GM19351 (cell line): ENCODE measurements around the gene TP53I11.

Experiments
- ATAC-seq: cut with Tn5 transposase; IDR thresholded peaks from one replicate; pipeline ENCODE4 v1.9.1; 2021; ENCODE audit warnings: mild to moderate bottlenecking, moderate library complexity; ENCODE audit not compliant: unreplicated experiment

TP53I11 gene

DNA sequence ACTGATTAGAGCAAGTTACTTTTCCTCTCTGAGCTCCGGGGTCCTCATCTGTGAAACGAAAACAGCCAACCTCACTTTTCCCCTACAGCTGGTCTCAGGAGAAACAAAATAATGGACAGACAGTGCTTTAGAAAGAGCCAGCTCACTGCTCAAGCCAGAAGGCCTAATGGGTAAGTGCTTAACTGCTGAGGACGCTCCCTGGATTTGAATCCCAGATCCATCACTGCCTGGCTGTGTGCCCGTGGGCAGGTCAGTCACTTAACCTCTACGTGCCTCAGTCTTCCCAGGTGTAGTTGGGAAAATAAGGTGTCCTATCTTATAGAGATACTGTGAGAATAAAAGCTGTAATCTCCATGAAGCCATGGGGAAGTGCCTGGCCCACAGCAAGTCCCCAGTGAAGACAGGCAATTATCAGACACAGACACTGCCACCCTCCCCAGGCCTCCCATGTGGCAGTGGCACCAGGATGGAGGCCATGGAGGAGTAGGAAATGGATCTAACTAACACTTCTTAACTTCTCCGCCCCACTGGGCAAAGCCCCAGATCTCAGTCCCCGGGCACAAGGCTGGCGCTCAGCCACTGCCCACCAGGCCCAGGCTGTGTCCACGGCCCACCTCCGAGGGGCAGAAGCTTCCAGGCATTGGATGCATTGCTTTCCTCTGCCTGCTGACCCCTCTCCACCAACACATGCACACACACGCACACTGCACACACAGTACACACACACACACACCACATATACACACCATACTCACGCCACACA, 9.2 kb downstream of the TP53I11 start:
- no peak for ATAC-seq

DNA sequence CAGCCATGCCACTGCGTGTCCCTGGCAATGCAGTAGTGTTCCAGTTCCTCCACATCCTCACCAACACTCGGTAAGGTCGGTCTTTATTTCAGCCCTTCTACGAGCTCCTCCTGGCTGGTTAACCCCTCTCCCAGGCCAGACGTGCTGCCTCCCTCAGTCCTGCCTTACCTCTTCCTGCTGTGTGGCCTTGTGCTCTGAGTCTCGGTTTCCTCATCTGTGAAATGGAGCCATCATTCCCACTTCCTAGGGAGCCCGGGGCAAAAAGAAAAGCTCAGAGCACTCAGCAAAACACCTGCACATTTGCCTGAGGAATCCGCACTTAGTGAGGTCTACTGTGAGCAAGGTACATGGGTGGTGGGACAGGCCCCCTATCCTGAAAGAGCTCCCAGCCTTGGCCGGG, 9.8 kb downstream of the TP53I11 start:
- ATAC-seq = no peak

GRCh38 chr11:44940404-44940803, 10.3 kb downstream of the TP53I11 start:
- ATAC-seq = no peak

DNA sequence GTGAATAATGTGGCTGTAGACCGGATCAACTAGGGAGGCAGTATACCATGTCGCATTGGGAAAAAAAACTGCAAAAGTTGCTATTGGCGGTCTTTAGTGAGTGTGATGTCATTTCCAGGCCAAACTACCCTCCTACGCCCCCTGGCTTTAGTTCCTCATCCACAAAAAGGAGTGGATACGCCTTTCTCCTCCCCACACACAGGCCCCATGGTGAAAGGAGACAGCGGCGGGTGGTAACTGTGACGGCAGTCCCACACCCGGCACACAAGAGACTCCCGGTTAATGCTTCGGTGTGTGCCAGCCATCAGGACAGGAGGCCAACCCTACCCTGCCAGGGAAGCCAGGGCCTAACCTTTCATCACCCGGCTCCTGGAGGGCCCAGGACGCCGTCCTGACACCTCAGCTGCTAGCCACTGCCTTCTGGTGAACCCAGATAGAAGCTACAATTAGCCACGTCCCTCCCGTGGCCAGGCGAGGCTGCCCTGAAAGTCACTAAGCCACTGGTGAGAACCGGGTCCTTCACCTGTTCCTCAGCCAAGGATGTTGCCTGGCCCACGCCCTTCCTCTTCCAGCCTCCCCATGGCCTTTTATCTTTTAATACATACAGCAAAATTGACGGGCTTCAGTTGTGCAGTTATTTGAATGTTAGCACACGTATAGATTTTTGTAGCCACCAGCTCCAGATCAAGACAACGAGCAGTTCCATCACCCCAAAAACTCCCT, 10.8 kb downstream of the TP53I11 start:
- ATAC-seq = no peak

- no peak for ATAC-seq
These were observed 12.5 kb downstream of the TP53I11 start for GRCh38 chr11:44938066-44938691.

DNA sequence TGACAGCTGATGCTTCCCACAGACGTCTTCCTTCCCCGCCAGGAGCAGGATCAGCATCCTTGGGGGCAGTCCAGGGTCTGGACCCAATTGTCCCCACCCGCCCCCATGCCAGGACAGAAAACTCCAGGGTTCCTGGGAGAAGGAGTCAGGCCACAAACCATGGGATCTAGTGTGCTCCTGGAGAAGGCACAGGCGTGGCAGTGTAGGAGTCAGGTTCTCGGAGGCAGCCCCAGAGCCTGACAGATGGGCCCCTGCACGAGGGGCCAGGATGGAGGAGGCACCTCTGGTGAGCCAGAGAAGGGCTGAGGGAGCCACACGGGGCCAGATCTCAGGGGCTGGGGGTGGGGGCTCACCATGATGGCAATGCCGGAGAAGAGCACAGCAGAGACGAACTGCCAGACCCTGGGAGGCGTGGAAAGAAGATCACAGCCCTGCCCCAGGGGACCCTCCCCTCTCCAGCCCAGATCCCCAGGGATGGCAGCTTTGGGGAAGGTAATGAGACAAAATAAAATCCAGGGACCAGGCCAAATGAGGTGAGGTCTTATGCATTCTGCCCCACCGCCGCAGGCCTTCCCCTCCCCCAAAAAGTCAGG, 13.6 kb downstream of the TP53I11 start:
- no peak for ATAC-seq

- peak; percentile 76 for ATAC-seq
These were observed 14.2 kb downstream of the TP53I11 start for GRCh38 chr11:44936525-44936924.

DNA sequence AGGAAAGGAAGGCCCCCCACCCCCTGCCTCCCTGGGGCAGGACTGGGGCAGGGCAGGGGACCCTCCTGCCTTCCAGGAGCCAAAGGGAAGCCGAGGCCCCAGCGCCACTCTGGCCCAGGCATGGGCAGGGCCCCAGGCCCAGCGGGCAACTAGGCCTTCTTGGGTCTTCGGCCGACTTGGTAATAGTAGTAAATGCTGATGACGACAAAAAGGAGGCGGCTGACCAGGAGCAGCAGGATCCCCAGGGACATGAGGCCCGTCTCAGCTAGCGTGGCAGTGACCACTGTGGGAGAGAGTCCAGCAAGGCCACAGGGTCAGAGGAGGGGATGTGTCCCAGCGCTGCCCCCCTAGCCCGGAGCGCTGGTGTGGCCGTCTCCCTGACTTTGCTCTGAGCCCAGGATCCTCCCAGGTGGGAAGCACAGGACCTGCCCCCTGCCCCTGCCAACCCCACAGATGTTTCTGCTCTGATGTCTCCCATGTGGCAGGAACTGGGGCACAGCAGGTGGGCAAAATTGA, 15.9 kb downstream of the TP53I11 start:
- ATAC-seq = no peak

GRCh38 chr11:44934110-44934509, 16.6 kb downstream of the TP53I11 start:
- no peak for ATAC-seq

DNA sequence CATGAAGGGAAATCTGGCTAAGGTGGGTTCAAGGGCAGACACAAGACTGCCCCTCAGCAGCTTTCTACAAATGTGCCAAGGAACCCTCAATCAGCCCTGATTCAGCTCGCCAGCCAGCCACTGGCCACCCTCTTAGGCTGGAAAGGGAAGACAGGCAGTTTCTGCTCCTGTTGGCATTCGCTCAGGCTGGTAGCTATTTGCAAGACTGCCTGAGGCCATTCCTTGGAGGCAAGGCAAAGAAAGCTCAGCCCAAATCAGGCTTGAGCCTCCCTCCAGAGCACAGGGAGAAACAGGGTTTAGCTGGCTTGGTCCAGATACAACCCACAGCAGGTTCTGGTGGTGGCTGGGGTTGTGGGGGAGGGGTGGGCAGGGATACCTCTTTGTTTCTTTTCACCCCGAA, 19.2 kb downstream of the TP53I11 start:
- ATAC-seq = no peak

GRCh38 chr11:44930588-44931302, 19.9 kb downstream of the TP53I11 start:
- ATAC-seq = no peak

DNA sequence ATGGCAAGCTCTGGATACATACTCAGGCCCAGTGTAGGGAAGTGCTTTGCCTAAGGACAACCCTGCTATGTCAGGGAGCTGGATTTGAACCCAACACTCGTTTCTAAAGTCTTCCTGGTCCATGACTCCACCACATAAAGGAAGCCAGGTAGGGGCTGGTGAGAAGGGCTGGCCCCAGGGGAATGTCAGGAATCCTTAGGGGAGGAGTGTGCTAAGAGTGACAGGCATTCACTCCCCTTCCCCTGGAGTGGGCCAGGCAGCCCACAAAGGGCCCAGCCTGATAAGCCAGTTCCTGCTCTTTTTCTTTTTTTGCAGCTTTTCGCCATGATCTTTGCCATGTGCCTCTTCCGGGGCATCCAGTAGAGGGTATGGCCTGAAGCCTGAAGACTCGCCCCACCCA, 21.9 kb downstream of the TP53I11 start:
- ATAC-seq = no peak

- no peak for ATAC-seq
These were observed 22.5 kb downstream of the TP53I11 start for GRCh38 chr11:44928144-44928543.

DNA sequence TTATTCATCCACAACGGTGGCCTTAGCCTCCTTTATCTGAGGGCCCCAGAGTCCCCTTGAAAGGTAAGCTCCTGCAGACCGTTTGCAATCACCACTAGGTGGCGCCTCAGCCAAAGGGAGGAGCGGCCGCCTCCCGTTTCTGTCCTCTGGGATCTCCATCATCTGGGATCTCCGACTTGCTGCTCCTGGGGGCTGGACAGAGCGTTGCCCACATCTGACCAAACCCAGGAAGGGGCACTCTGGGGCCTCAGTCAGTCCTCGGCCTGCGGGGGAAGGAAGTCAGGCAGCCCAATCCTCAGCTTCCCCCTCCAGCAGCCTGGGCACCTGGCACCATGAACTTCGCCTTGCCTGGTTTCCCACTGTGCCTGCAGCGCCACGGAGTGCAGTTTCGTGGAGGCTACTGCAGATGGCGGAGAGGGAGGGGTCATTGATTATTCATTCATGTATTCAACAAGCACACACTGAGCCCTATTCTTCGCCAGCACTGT, 23.5 kb downstream of the TP53I11 start:
- ATAC-seq = no peak

DNA sequence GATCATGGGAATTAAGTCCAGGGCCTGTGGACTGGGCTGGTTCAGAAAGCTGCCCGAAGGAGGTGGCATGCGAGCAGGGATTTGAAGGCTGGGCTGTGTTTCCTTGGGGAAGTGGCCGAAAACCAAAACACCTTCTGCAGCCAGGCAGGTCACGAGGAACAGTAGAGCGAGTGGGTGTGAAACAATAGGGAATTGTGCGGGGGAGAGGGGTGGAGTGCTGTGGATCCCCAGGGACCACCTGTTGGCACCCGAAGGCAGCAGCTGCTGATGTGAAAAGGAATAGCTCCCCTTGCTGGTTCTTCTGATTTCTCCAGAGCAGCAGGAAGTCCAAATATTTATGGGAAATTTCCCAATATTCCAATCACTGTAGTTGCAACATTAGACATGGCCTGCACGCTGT, 24.6 kb downstream of the TP53I11 start:
- no peak for ATAC-seq

DNA sequence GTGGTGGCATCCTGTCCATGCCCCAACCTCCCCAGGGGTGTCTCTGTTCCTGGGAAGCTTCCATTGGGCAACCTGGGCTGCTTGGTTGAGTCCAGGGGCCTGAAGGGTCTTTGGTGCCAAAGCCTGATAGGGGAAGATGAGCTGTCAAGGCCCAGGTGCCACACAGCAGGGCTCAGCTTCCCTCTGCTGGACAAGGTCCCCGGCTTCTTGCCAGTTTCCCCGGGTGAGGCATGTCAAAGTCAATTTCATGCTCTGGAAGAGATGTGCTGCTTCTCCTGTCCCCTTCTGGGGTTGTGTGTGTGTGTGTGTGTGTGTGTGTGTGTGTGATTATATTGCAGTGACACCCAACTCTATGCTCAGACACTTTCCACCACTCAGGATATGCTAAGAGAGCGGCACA, 26.9 kb downstream of the TP53I11 start:
- ATAC-seq = no peak

- no peak for ATAC-seq
These were observed 27.6 kb downstream of the TP53I11 start for GRCh38 chr11:44923115-44923514.

DNA sequence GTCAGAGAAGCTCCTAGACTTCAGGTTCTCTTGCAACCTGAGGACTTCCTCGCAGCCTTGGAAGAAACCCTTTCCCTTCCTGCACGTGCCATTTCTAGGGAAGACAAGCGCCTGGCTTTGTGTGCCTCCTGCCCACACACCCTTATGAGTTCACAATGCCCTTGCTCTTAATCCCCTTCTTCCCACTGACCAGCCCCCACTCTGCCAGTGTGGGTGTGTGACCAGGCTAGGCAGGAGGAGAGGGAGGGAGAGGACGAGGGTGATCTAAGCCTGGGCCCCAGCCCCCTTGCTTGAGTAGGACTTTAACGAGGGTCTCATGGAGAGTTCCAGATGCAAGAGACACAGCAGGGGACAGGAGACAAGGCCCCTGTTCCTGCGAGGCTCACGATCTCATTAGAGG, 30.2 kb downstream of the TP53I11 start:
- ATAC-seq = no peak

GRCh38 chr11:44917741-44918140, 32.9 kb downstream of the TP53I11 start:
- no peak for ATAC-seq

DNA sequence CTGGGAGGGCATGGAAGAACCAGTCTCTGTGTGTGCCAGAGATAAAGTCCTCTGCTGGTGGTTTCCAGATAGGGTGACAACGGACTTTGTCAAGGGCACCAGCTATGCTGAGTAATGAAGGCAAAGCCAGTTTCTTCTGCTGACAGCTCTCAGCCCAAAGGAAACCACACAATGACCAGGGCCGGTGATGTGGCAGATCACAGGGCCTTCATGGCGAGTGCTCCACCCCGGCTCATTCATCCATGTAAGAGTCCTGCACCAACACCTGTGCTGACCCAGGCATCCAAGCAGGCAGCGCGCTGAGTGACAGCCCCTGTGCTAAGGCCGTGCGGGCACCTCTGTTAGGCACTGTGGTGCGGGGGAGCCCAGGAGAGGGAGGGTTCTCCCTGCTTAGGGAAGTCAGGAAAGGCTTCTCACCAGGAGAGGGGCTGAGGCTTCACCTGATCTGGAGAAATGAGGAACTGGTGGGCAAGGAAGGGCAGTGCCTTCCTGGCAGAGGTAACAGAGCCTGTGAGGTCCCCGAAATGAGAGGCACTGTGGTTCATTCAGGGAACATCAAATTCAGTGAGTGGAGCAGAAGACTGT, 33.8 kb downstream of the TP53I11 start:
- ATAC-seq = no peak
